B cell (primary cell): ENCODE results near the gene EPS8L3. TPM values are rescaled to one million over a fixed set of nuclear protein-coding genes. Genes with fewer than 3 reads are reported as not detected.

Experiments
- ATAC-seq: fragments of 200-7000 bp; cut with Tn5 transposase; one replicate; pipeline ENCODE4 v1.10.0; 2021; ENCODE audit warnings: low read depth, mild to moderate bottlenecking, moderate number of reproducible peaks, moderate library complexity
- CTCF ChIA-PET: fragments of 350-600 bp; sonication (Branson Sonifier 250); formaldehyde crosslinking; loops from one replicate; lab custom pipeline; 2021; ENCODE audit warnings: antibody characterized with exemption, inconsistent platforms; lab: Charles Lee
- POLR2A ChIA-PET: fragments of 350-600 bp; sonication (Branson Sonifier 250); formaldehyde crosslinking; loops from one replicate; lab custom pipeline; 2021; ENCODE audit warnings: antibody characterized with exemption; lab: Charles Lee
- DNase-seq: peaks from one replicate; pipeline ENCODE4 v3.0.0; 2013
- H2AFZ ChIP-seq: 2 replicates; pipeline ENCODE4 v1.6.1; 2012; ENCODE audit warnings: mild to moderate bottlenecking, low read depth, low read length; ENCODE audit not compliant: insufficient read depth, poor library complexity, severe bottlenecking
- H3K27ac ChIP-seq, 2 donors: 1 replicate in 1 of 2; 2 replicates in 1 of 2; pipeline ENCODE4 v1.5.1; 2012 to 2013; ENCODE audit warnings: low read length in 2 of 2, mild to moderate bottlenecking in 2 of 2, moderate library complexity in 1 of 2
- H3K27me3 ChIP-seq, 4 experiments: fragments of 200-600 bp in 1 of 4; sonication (generic) in 1 of 4; replicated peaks in 1 of 4; 1 replicate in 2 of 4; 2 replicates in 2 of 4; pipeline versions ENCODE4 v1.6.1 to v1.7.0; 2013 to 2016; ENCODE audit warnings: low read length in 3 of 4, mild to moderate bottlenecking in 2 of 4, mixed read lengths in 1 of 4, moderate library complexity in 1 of 4; ENCODE audit not compliant: insufficient read depth in 4 of 4, control insufficient read depth in 3 of 4; ENCODE audit errors: control extremely low read depth in 1 of 4
- H3K36me3 ChIP-seq, 2 experiments: replicated peaks in 1 of 2; 1 replicate in 1 of 2; 2 replicates in 1 of 2; pipeline versions ENCODE4 v1.6.1 to v1.7.1; 2013; ENCODE audit warnings: low read length in 1 of 2; ENCODE audit not compliant: insufficient read depth in 2 of 2, control insufficient read depth in 1 of 2; ENCODE audit errors: control extremely low read depth in 1 of 2, extremely low read depth in 1 of 2
- H3K4me1 ChIP-seq, 2 donors: fragments of 200-600 bp in 1 of 2; sonication (generic) in 1 of 2; 1 replicate in 1 of 2; 2 replicates in 1 of 2; pipeline versions ENCODE4 v1.5.1 to v1.6.1; 2013 to 2017; ENCODE audit warnings: low read length in 2 of 2; ENCODE audit not compliant: control insufficient read depth in 2 of 2, insufficient read depth in 2 of 2
- H3K4me2 ChIP-seq: replicated peaks from 2 replicates; pipeline ENCODE3; 2012; ENCODE audit warnings: mild to moderate bottlenecking, low read depth, low read length; ENCODE audit not compliant: poor library complexity, severe bottlenecking
- H3K4me3 ChIP-seq, 5 experiments: fragments of 200-600 bp in 1 of 5; sonication (generic) in 1 of 5; 1 replicate in 3 of 5; 2 replicates in 2 of 5; pipeline versions ENCODE4 v1.5.1 to v1.7.0; 2011 to 2016; ENCODE audit warnings: low read length in 4 of 5, mild to moderate bottlenecking in 4 of 5, low read depth in 2 of 5, control low read depth in 1 of 5, moderate library complexity in 1 of 5; ENCODE audit not compliant: insufficient read depth in 1 of 5; ENCODE audit errors: control extremely low read depth in 1 of 5, extremely low read depth in 1 of 5
- H3K79me2 ChIP-seq: fragments of 200-600 bp; sonication (generic); one replicate; pipeline ENCODE4 v1.6.0; 2016; ENCODE audit warnings: low read length; ENCODE audit not compliant: control insufficient read depth, insufficient read depth
- H3K9ac ChIP-seq: fragments of 200-600 bp; sonication (generic); 2 replicates; pipeline ENCODE4 v1.6.1; 2017; ENCODE audit warnings: mild to moderate bottlenecking, low read length, moderate library complexity
- H3K9me3 ChIP-seq, 3 donors: one replicate each; pipeline versions ENCODE4 v1.6.1 to v1.7.1; 2013; ENCODE audit warnings: low read length in 2 of 3; ENCODE audit not compliant: control insufficient read depth in 2 of 3, insufficient read depth in 1 of 3; ENCODE audit errors: control extremely low read depth in 1 of 3
- H4K20me1 ChIP-seq: 2 replicates; pipeline ENCODE4 v1.6.0; 2012; ENCODE audit warnings: mild to moderate bottlenecking, low read length; ENCODE audit not compliant: insufficient read depth, control insufficient read depth, poor library complexity, severe bottlenecking
- H3K27ac Mint-ChIP-seq: one replicate; pipeline ENCODE4 v1.8.0; 2021; ENCODE audit warnings: mixed read lengths
- H3K27me3 Mint-ChIP-seq: one replicate; pipeline ENCODE4 v1.8.0; 2021; ENCODE audit warnings: mixed read lengths
- H3K4me1 Mint-ChIP-seq: one replicate; pipeline ENCODE4 v1.8.0; 2021; ENCODE audit warnings: mixed read lengths
- H3K4me3 Mint-ChIP-seq: one replicate; pipeline ENCODE4 v1.8.0; 2021; ENCODE audit warnings: mixed read lengths
- H3K9me3 Mint-ChIP-seq: one replicate; pipeline ENCODE4 v1.8.0; 2022; ENCODE audit warnings: mixed read lengths; ENCODE audit not compliant: insufficient read depth
- CTCF ChIP-seq: fragments of 200-600 bp; IDR thresholded peaks from one replicate; pipeline ENCODE4 v1.8.0; 2022; ENCODE audit warnings: antibody characterized with exemption, mild to moderate bottlenecking
- EZH2 ChIP-seq: IDR thresholded peaks from 2 replicates; pipeline ENCODE4 v1.6.1; 2012; ENCODE audit warnings: borderline replicate concordance, low read depth, mild to moderate bottlenecking, moderate library complexity, low read length; ENCODE audit not compliant: insufficient read depth, poor library complexity, severe bottlenecking
- WGBS: methylation state at CpG from one replicate; pipeline ENCODE4 v1.1.5; 2013; ENCODE audit warnings: missing lambda C conversion rate; ENCODE audit not compliant: insufficient coverage; 5-methylcytosine and 5-hydroxymethylcytosine counted together
- intact Hi-C: fragments of 100-400 bp; cut with micrococcal nuclease; formaldehyde crosslinking; loops from one replicate; pipeline ENCODE4 v1.10.0; 2022
- polyA plus RNA-seq: library from polyadenylated mRNA; depleted of rRNA; stranded (reverse); fragments of >200 nt; gene quantifications from 2 replicates; pipeline ENCODE4 v1.2.3, GENCODE V29; 2012
- total RNA-seq, 2 donors: library from RNA; stranded (reverse); fragments of 120-200 nt in 1 of 2; gene quantifications; 1 replicate in 1 of 2; 2 replicates in 1 of 2; pipeline versions ENCODE4 v1.2.3 to v1.2.4, GENCODE V29; 2013 to 2022

The EPS8L3 gene
- total and polyA plus RNA-seq, 2 donors (not counting 1 experiment from before 2014, with no cell fraction given) = not detected

GRCh38 chr1:109805486-109806165, 41.9 kb upstream of the EPS8L3 start:
- H3K27me3 ChIP-seq = peaks cover 0 to 10% (median 0%) of the 10 kb centered on the region in 4 experiments
- no peak for DNase-seq
- H3K4me3 ChIP-seq = no peak overlapping the region
- H3K9ac ChIP-seq = no peak overlapping the region
- WGBS = 100% methylated on average over 2 of the region's 8 CpGs
- Mint-ChIP-seq H3K4me3 (no peak overlapping the region), H3K27ac (no peak overlapping the region), H3K27me3 (peaks cover 4% of the 10 kb centered on the region), H3K4me1 (peaks cover 16% of the 10 kb centered on the region), H3K9me3 (no peaks in the 10 kb centered on the region)
- no peaks in the 10 kb centered on the region for H3K9me3 ChIP-seq
- CTCF ChIA-PET = interaction anchor here (0.7 kb wide), 2 partner anchors 179 to 368 kb away, joined by 3 to 4 read pairs; partner anchors contain the start of gene AHCYL1
- POLR2A ChIA-PET = no interaction called here
- no peaks in the 10 kb centered on the region for H3K36me3 ChIP-seq
- H3K79me2 ChIP-seq = no peaks in the 10 kb centered on the region
- no peak overlapping the region for H2AFZ ChIP-seq
- ATAC-seq = no peak
- H4K20me1 ChIP-seq = no peaks in the 10 kb centered on the region
- TF ChIP-seq CTCF (no peak), EZH2 (no peak)
- no peak overlapping the region for H3K27ac ChIP-seq
- H3K4me1 ChIP-seq = peaks cover 11 to 22% of the 10 kb centered on the region in 2 donors
- intact Hi-C loops = no loop called here
- H3K4me2 ChIP-seq = no peak overlapping the region

- ChIA-PET POLR2A (no interaction called here), CTCF (interaction anchor here (0.7 to 1.0 kb wide), 2 partner anchors 180 to 367 kb away, joined by 3 to 4 read pairs; partner anchors contain the start of gene AHCYL1)
- 80% methylated on average over 2 of the region's 4 CpGs for WGBS
- H3K4me3 ChIP-seq = no peak overlapping the region
- Mint-ChIP-seq H3K9me3 (no peaks in the 10 kb centered on the region), H3K4me1 (peaks cover 16% of the 10 kb centered on the region), H3K27ac (no peak overlapping the region), H3K27me3 (peaks cover 4% of the 10 kb centered on the region), H3K4me3 (no peak overlapping the region)
- no peak for TF ChIP-seq CTCF
- no peak for TF ChIP-seq EZH2
- H3K9ac ChIP-seq = no peak overlapping the region
- no peaks in the 10 kb centered on the region for H4K20me1 ChIP-seq
- no peak overlapping the region for H3K27ac ChIP-seq
- no peak overlapping the region for H2AFZ ChIP-seq
- H3K9me3 ChIP-seq = no peaks in the 10 kb centered on the region
- no peaks in the 10 kb centered on the region for H3K36me3 ChIP-seq
- DNase-seq (no peak), ATAC-seq (no peak)
- H3K4me2 ChIP-seq = no peak overlapping the region
- H3K4me1 ChIP-seq = peaks cover 11 to 22% of the 10 kb centered on the region in 2 donors
- intact Hi-C loops = no loop called here
- peaks cover 0 to 10% (median 0%) of the 10 kb centered on the region in 4 experiments for H3K27me3 ChIP-seq
- no peaks in the 10 kb centered on the region for H3K79me2 ChIP-seq
Observed at GRCh38 chr1:109804660-109805059, 40.9 kb upstream of the EPS8L3 start.
